ENCODE measurements around the gene BCAS3. TPM values are rescaled to one million over a fixed set of nuclear protein-coding genes. Genes with fewer than 3 reads are reported as not detected.

BCAS3 gene
- total RNA-seq, 6 experiments from 2014 or later = 9.2 to 22.1 (median 14.2) TPM

DNA sequence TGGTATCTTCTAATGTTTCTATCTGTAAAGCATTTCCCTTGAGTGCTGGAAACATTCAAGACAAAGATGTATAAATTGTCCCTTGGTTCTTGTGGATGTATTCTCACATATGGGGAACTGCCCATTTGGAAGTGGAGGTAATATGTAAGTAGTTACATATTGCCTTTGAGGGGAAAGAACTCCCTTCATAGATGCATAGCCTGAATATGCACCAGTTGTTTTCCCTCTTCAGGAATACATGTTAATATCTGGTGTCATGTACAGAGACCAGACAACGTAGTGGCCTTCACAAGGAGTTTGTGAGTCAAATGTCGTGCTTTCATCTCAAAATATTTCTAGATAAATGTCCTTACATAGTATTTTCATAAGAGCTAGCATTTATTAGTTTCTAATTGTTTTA is 213.5 kb downstream of the BCAS3 start:
- H3K4me1 ChIP-seq = no peaks in the 10 kb centered on the region
- no peak overlapping the region for H3K4me3 ChIP-seq
- WGBS (ENCODE audit: insufficient coverage, low coverage, low lambda C conversion rate, missing lambda C conversion rate) = 94% methylated on average over 2 of the region's 2 CpGs
- H3K27ac ChIP-seq = no peak overlapping the region
- ATAC-seq (no peak), DNase-seq (no peak)
- no peak for TF ChIP-seq POLR2A (IDR thresholded peaks at IDR 0.05)
- no peak for TF ChIP-seq CTCF (IDR thresholded peaks at IDR 0.05)
- no peaks in the 10 kb centered on the region for H3K9me3 ChIP-seq
- H3K27me3 ChIP-seq = no peaks in the 10 kb centered on the region
- no peaks in the 10 kb centered on the region for H3K36me3 ChIP-seq
- intact Hi-C loops (cut with DNase I) = no loop called here

DNA sequence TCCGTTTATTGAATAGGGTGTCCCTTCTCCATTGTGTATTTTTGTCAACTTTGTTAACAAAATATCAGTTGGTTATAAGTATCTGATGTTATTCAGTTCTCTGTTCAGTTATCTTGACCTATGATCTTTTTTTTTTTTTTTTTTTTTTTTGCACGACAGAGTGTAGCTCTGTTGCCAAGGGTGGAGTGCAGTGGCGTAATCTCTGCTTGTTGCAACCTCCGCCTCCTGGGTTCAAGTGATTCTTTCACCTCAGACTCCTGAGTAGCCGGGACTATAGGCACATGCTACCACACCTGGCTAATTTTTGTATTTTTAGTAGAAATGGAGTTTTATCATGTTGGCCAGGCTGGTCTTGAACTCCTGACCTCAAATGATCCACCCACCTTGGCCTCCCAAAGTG is 215.8 kb downstream of the BCAS3 start:
- no peak overlapping the region for H3K4me3 ChIP-seq
- H3K9me3 ChIP-seq = peaks cover 0 to 6% (median 0%) of the 10 kb centered on the region in 4 donors
- DNase-seq = peak in 1 of 3 donors; percentile 55
- no peaks in the 10 kb centered on the region for H3K4me1 ChIP-seq
- H3K27me3 ChIP-seq = no peaks in the 10 kb centered on the region
- intact Hi-C loops (cut with DNase I) = no loop called here
- peak in 1 of 4 donors; percentile 50 for ATAC-seq
- no peaks in the 10 kb centered on the region for H3K36me3 ChIP-seq
- TF ChIP-seq CTCF (IDR thresholded peaks at IDR 0.05) = no peak
- no peak for TF ChIP-seq POLR2A (IDR thresholded peaks at IDR 0.05)
- WGBS (ENCODE audit: insufficient coverage, low coverage, low lambda C conversion rate, missing lambda C conversion rate) = 40% methylated on average over 5 of the region's 5 CpGs
- no peak overlapping the region for H3K27ac ChIP-seq

- intact Hi-C loops (cut with DNase I) = no loop called here
- Histone ChIP-seq H3K27ac (no peak overlapping the region), H3K9me3 (peaks cover 0 to 6% (median 0%) of the 10 kb centered on the region in 4 donors), H3K4me3 (no peak overlapping the region), H3K27me3 (no peaks in the 10 kb centered on the region), H3K36me3 (no peaks in the 10 kb centered on the region), H3K4me1 (no peaks in the 10 kb centered on the region)
- no peak for DNase-seq
- ATAC-seq = no peak
- 80% methylated on average over 1 of the region's 1 CpG for WGBS (ENCODE audit: insufficient coverage, low coverage, low lambda C conversion rate, missing lambda C conversion rate)
- TF ChIP-seq POLR2A (IDR thresholded peaks at IDR 0.05) (no peak), CTCF (IDR thresholded peaks at IDR 0.05) (no peak)
These were observed 219.3 kb downstream of the BCAS3 start for GRCh38 chr17:60896996-60897395.

DNA sequence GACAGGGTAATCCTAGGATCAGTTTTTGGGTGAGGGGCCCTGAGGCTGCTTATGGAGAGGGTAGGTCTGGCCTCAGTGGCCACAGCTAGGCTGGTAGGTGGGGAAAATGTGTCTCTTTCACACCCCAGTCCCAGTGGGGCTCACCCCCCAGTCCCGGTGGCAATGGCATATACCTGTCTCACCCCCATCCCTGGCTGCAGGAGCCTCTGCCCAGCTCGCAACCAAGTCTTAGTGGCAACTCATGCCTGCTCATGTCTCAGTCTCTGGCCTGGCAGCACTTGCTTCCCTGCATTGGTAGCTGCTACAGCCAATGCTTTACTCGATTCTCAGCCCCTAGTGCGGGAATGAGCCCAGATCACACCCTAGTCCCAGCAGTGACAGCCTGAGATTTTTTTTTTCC is 221.5 kb downstream of the BCAS3 start:
- intact Hi-C loops (cut with DNase I) = no loop called here
- H3K4me3 ChIP-seq = no peak overlapping the region
- H3K27me3 ChIP-seq = no peaks in the 10 kb centered on the region
- TF ChIP-seq CTCF (IDR thresholded peaks at IDR 0.05) (no peak), POLR2A (IDR thresholded peaks at IDR 0.05) (no peak)
- peak in 1 of 4 donors; percentile 20 for ATAC-seq
- H3K4me1 ChIP-seq = no peaks in the 10 kb centered on the region
- no peaks in the 10 kb centered on the region for H3K36me3 ChIP-seq
- no peak for DNase-seq
- H3K27ac ChIP-seq = no peak overlapping the region
- no CpG with 5 or more reads among the region's 4 CpGs for WGBS (ENCODE audit: insufficient coverage, low coverage, low lambda C conversion rate, missing lambda C conversion rate)
- H3K9me3 ChIP-seq = peaks cover 0 to 6% (median 0%) of the 10 kb centered on the region in 4 donors

DNA sequence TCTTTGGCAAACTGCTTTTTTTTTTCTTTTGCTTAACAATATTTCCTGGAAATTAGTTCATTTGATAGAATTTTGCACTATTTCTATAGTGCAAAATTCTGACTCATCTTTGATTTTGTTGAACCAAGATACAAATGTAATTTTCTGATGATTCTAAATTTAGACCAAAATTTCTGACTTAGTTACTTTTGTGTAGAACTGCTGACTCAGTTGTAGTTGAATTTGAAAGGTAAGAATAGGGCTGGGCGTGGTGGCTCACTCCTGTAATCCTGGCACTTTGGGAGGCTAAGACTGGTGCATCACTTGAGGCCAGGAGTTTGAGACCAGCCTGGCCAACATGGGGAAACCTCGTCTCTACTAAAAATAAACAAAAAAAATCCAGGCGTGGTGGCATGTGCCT is 223.0 kb downstream of the BCAS3 start:
- Histone ChIP-seq H3K4me3 (no peak overlapping the region), H3K27me3 (no peaks in the 10 kb centered on the region), H3K4me1 (no peaks in the 10 kb centered on the region), H3K9me3 (peaks cover 0 to 6% (median 0%) of the 10 kb centered on the region in 4 donors), H3K27ac (no peak overlapping the region), H3K36me3 (no peaks in the 10 kb centered on the region)
- no peak for TF ChIP-seq CTCF (IDR thresholded peaks at IDR 0.05)
- no peak for TF ChIP-seq POLR2A (IDR thresholded peaks at IDR 0.05)
- 77% methylated on average over 3 of the region's 3 CpGs for WGBS (ENCODE audit: insufficient coverage, low coverage, low lambda C conversion rate, missing lambda C conversion rate)
- DNase-seq = no peak
- intact Hi-C loops (cut with DNase I) = no loop called here
- no peak for ATAC-seq
